GM18502 (cell line): Measurements from ENCODE around the gene DCLRE1C.
"Not testable (repeated sequence)": the region's sequence is repeated elsewhere in the genome, so short reads cannot be mapped to it uniquely, and the experiment has no call there.

Experiments
- ATAC-seq: cut with Tn5 transposase; IDR thresholded peaks from one replicate; pipeline ENCODE4 v1.9.1; 2021; ENCODE audit warnings: mild to moderate bottlenecking; ENCODE audit not compliant: unreplicated experiment, poor library complexity

DCLRE1C gene

GRCh38 chr10:14891151-14891550 is 62.7 kb downstream of the DCLRE1C start:
- no peak for ATAC-seq

GRCh38 chr10:14889318-14889717 is 64.6 kb downstream of the DCLRE1C start:
- no peak for ATAC-seq

GRCh38 chr10:14884082-14884481 is 69.8 kb downstream of the DCLRE1C start:
- ATAC-seq, result no peak

- ATAC-seq, result no peak
Measured at GRCh38 chr10:14880229-14880628, 73.7 kb downstream of the DCLRE1C start.

- ATAC-seq, result no peak
Measured at GRCh38 chr10:14879928-14880193, 74.0 kb downstream of the DCLRE1C start.

- peak; percentile 34 for ATAC-seq
Measured at GRCh38 chr10:14879124-14879927, 74.6 kb downstream of the DCLRE1C start.

- peak; percentile 91 for ATAC-seq
Measured at GRCh38 chr10:14878266-14879123, 75.4 kb downstream of the DCLRE1C start, which contains the start of gene SUV39H2. Gene SUV39H2 (plus strand): TSS chr10:14878866. CDS start chr10:14878889, 23 bp downstream.

GRCh38 chr10:14876764-14877163 is 77.1 kb downstream of the DCLRE1C start:
- no peak for ATAC-seq

- ATAC-seq, result no peak
Measured at GRCh38 chr10:14875941-14876340, 78.0 kb downstream of the DCLRE1C start.

GRCh38 chr10:14873090-14873760 is 80.7 kb downstream of the DCLRE1C start:
- peak; percentile 53 for ATAC-seq

GRCh38 chr10:14864871-14865270 is 89.0 kb downstream of the DCLRE1C start:
- not testable (repeated sequence) for ATAC-seq

- ATAC-seq, result not testable (repeated sequence)
Measured at GRCh38 chr10:14864466-14864865, 89.4 kb downstream of the DCLRE1C start.

- no peak for ATAC-seq
Measured at GRCh38 chr10:14860791-14861190, 93.1 kb downstream of the DCLRE1C start.

- ATAC-seq, result no peak
Measured at GRCh38 chr10:14859775-14860174, 94.1 kb downstream of the DCLRE1C start.

GRCh38 chr10:14859043-14859442 is 94.9 kb downstream of the DCLRE1C start:
- no peak for ATAC-seq

GRCh38 chr10:14858338-14858960 is 95.4 kb downstream of the DCLRE1C start:
- no peak for ATAC-seq

- no peak for ATAC-seq
Measured at GRCh38 chr10:14855453-14855852, 98.4 kb downstream of the DCLRE1C start.

- no peak for ATAC-seq
Measured at GRCh38 chr10:14852236-14852635, 101.7 kb downstream of the DCLRE1C start.
